Colonic mucosa (tissue), 4 donors: ENCODE data around the gene IGSF23. TPM values are rescaled to one million over a fixed set of nuclear protein-coding genes. Genes with fewer than 3 reads are reported as not detected.
A peak's percentile ranks its signal among the peaks of the same experiment; 100 is the strongest.

Source experiments
- DNase-seq: peaks from one replicate; pipeline ENCODE4 v3.0.0-alpha.2; 2020
- H3K27ac ChIP-seq: fragments of 200-600 bp; one replicate; pipeline ENCODE4 v1.8.0; 2021
- H3K27me3 ChIP-seq: fragments of 200-600 bp; one replicate; pipeline ENCODE4 v1.8.0; 2021
- H3K36me3 ChIP-seq: fragments of 200-600 bp; one replicate; pipeline ENCODE4 v1.8.0; 2021
- H3K4me1 ChIP-seq: fragments of 200-600 bp; one replicate; pipeline ENCODE4 v1.8.0; 2021; ENCODE audit warnings: mild to moderate bottlenecking
- H3K4me3 ChIP-seq: fragments of 200-600 bp; one replicate; pipeline ENCODE4 v1.8.0; 2021
- H3K9ac ChIP-seq, 2 donors: one replicate each; pipeline ENCODE4 v1.7.0; 2013; ENCODE audit warnings: control low read depth in 2 of 2, low read depth in 2 of 2, low read length in 2 of 2
- H3K9me3 ChIP-seq: fragments of 200-600 bp; one replicate; pipeline ENCODE4 v1.8.0; 2021
- intact Hi-C: fragments of 100-400 bp; cut with DNase I; formaldehyde crosslinking; loops from one replicate; pipeline ENCODE4 v1.14.1; 2022
- total RNA-seq, 2 donors: library from RNA; stranded (reverse); fragmentation: NEBNext Ultra II Directional in 1 of 2; extraction: Animal tissue kit (Norgen Biotek cat#: 25700) in 1 of 2; gene quantifications; one replicate each; pipeline ENCODE4 v1.2.1, GENCODE V29; 2021
- TF ChIP-seq, protein P1 (sequence below): fragments of 200-600 bp; IDR thresholded peaks from one replicate; pipeline ENCODE4 v1.8.0; 2022; ENCODE audit warnings: antibody characterized with exemption, mild to moderate bottlenecking
- donor health status: healthy.
- donor health status: DM: no; HTN: no; CAD: no.
- donor health status: DM: no; HTN: no; CAD: no.

IGSF23 gene
- total RNA-seq, 2 donors from 2014 or later, result not detected

- Histone ChIP-seq H3K9me3 (no peaks in the 10 kb centered on the region), H3K27me3 (no peaks in the 10 kb centered on the region), H3K36me3 (no peaks in the 10 kb centered on the region), H3K4me1 (no peaks in the 10 kb centered on the region), H3K4me3 (no peak overlapping the region), H3K27ac (no peak overlapping the region), H3K9ac (no peak overlapping the region)
- TF ChIP-seq, protein P1, sequence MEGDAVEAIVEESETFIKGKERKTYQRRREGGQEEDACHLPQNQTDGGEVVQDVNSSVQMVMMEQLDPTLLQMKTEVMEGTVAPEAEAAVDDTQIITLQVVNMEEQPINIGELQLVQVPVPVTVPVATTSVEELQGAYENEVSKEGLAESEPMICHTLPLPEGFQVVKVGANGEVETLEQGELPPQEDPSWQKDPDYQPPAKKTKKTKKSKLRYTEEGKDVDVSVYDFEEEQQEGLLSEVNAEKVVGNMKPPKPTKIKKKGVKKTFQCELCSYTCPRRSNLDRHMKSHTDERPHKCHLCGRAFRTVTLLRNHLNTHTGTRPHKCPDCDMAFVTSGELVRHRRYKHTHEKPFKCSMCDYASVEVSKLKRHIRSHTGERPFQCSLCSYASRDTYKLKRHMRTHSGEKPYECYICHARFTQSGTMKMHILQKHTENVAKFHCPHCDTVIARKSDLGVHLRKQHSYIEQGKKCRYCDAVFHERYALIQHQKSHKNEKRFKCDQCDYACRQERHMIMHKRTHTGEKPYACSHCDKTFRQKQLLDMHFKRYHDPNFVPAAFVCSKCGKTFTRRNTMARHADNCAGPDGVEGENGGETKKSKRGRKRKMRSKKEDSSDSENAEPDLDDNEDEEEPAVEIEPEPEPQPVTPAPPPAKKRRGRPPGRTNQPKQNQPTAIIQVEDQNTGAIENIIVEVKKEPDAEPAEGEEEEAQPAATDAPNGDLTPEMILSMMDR, result no peak
- DNase-seq, result no peak
- intact Hi-C loops, result no loop called here
Observed at GRCh38 chr19:44645407-44646048, 32.2 kb downstream of the IGSF23 start.

- Histone ChIP-seq H3K27me3 (no peaks in the 10 kb centered on the region), H3K27ac (no peak overlapping the region)
Observed at GRCh38 chr19:44646049-44646416, 32.7 kb downstream of the IGSF23 start.

DNA sequence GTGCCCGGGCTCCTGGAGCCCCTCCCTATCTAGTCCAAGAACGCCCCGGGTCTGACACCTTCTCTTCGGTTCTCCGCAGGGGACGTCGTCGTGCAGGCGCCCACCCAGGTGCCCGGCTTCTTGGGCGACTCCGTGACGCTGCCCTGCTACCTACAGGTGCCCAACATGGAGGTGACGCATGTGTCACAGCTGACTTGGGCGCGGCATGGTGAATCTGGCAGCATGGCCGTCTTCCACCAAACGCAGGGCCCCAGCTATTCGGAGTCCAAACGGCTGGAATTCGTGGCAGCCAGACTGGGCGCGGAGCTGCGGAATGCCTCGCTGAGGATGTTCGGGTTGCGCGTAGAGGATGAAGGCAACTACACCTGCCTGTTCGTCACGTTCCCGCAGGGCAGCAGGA, 33.8 kb downstream of the IGSF23 start:
- TF ChIP-seq, protein P1, result no peak
- H3K27ac ChIP-seq, result no peak overlapping the region
- no peaks in the 10 kb centered on the region for H3K27me3 ChIP-seq
- no peak overlapping the region for H3K4me3 ChIP-seq
- no peaks in the 10 kb centered on the region for H3K9me3 ChIP-seq
- H3K36me3 ChIP-seq, result no peaks in the 10 kb centered on the region
- no peak for DNase-seq
- no peaks in the 10 kb centered on the region for H3K4me1 ChIP-seq
- H3K9ac ChIP-seq, result no peak overlapping the region
- intact Hi-C loops, result no loop called here

More at GRCh38 chr19:44646049-44646416, 32.7 kb downstream of the IGSF23 start:
- no peaks in the 10 kb centered on the region for H3K9me3 ChIP-seq
- no peak overlapping the region for H3K4me3 ChIP-seq
- H3K4me1 ChIP-seq, result no peaks in the 10 kb centered on the region
- intact Hi-C loops, result no loop called here
- TF ChIP-seq, protein P1, result no peak
- H3K9ac ChIP-seq, result no peak overlapping the region
- DNase-seq, result no peak
- H3K36me3 ChIP-seq, result no peaks in the 10 kb centered on the region

- Histone ChIP-seq H3K4me3 (no peak overlapping the region), H3K36me3 (no peaks in the 10 kb centered on the region), H3K9ac (no peak overlapping the region), H3K27me3 (no peaks in the 10 kb centered on the region), H3K27ac (peak overlapping the region; percentile 12), H3K9me3 (no peaks in the 10 kb centered on the region), H3K4me1 (no peaks in the 10 kb centered on the region)
- intact Hi-C loops, result no loop called here
- TF ChIP-seq, protein P1, result no peak
- no peak for DNase-seq
Observed at GRCh38 chr19:44648631-44649251, 35.4 kb downstream of the IGSF23 start.

- no peak overlapping the region for H3K4me3 ChIP-seq
- intact Hi-C loops, result no loop called here
- H3K36me3 ChIP-seq, result no peaks in the 10 kb centered on the region
- H3K4me1 ChIP-seq, result no peaks in the 10 kb centered on the region
- no peak overlapping the region for H3K9ac ChIP-seq
- no peak for DNase-seq
- no peaks in the 10 kb centered on the region for H3K27me3 ChIP-seq
- no peak overlapping the region for H3K27ac ChIP-seq
- TF ChIP-seq, protein P1, result no peak
- H3K9me3 ChIP-seq, result no peaks in the 10 kb centered on the region
Observed at GRCh38 chr19:44649578-44650145, 36.3 kb downstream of the IGSF23 start.
